ENCODE results near the gene ZCCHC8.

ZCCHC8 gene

DNA sequence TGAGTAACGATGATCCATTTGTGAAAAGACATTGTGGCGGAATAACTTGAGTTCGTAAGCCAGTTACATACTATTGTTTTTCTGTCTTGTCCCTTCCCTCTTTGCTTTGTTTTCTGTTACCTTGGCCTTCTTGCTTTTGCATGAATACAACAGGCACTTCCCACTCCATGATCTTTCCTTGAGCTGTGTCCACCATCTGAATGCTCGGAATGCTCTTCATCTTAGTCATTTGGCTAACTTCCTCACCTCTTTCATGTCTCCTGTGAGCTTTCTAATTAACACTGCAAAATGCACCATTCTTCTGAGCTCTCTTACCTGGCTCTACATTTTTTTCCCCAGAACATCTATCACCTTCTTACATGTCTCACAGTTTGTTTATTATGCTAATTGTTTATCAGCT lies 36.3 kb upstream of the ZCCHC8 start:
- no peak for DNase-seq (ENCODE audit: low read depth)
- TF ChIP-seq POLR2A (IDR thresholded peaks at IDR 0.05; ENCODE audit: extremely low read depth, insufficient read length) (no peak), MYC (IDR thresholded peaks at IDR 0.05; ENCODE audit: low read depth, low read length) (no peak)
- TF ChIP-seq, protein P1, sequence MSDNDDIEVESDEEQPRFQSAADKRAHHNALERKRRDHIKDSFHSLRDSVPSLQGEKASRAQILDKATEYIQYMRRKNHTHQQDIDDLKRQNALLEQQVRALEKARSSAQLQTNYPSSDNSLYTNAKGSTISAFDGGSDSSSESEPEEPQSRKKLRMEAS (IDR thresholded peaks at IDR 0.05; ENCODE audit: low read depth, low read length): no peak
- TF ChIP-seq, protein P2, sequence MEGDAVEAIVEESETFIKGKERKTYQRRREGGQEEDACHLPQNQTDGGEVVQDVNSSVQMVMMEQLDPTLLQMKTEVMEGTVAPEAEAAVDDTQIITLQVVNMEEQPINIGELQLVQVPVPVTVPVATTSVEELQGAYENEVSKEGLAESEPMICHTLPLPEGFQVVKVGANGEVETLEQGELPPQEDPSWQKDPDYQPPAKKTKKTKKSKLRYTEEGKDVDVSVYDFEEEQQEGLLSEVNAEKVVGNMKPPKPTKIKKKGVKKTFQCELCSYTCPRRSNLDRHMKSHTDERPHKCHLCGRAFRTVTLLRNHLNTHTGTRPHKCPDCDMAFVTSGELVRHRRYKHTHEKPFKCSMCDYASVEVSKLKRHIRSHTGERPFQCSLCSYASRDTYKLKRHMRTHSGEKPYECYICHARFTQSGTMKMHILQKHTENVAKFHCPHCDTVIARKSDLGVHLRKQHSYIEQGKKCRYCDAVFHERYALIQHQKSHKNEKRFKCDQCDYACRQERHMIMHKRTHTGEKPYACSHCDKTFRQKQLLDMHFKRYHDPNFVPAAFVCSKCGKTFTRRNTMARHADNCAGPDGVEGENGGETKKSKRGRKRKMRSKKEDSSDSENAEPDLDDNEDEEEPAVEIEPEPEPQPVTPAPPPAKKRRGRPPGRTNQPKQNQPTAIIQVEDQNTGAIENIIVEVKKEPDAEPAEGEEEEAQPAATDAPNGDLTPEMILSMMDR (IDR thresholded peaks at IDR 0.05; ENCODE audit: low read depth, low read length): no peak
- H3K4me3 ChIP-seq (ENCODE audit: low read depth, low read length): no peak overlapping the region

DNA sequence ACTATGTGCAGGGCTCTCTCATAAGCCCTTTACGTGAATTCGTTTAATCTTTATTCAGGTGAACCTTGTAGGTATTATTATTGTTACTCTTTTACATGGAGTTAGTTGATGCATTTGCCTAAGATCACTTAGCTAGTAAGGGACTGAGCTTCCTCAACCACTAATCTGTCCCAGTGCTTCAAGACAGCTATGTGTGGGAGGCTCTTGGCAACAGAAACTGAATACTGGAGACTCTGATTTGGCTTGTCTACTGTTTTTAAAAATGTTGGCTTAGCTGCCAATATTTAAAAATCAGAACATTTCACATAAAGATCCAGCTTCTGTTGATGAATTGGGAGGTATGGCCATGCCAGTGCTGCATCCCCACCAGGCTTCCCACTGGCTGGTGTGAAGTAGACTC lies 33.1 kb upstream of the ZCCHC8 start:
- no peak for DNase-seq (ENCODE audit: low read depth)
- TF ChIP-seq MYC (IDR thresholded peaks at IDR 0.05; ENCODE audit: low read depth, low read length) (no peak), POLR2A (IDR thresholded peaks at IDR 0.05; ENCODE audit: extremely low read depth, insufficient read length) (no peak)
- TF ChIP-seq, protein P1 (IDR thresholded peaks at IDR 0.05; ENCODE audit: low read depth, low read length): no peak
- TF ChIP-seq, protein P2 (IDR thresholded peaks at IDR 0.05; ENCODE audit: low read depth, low read length): no peak
- H3K4me3 ChIP-seq (ENCODE audit: low read depth, low read length): no peak overlapping the region

DNA sequence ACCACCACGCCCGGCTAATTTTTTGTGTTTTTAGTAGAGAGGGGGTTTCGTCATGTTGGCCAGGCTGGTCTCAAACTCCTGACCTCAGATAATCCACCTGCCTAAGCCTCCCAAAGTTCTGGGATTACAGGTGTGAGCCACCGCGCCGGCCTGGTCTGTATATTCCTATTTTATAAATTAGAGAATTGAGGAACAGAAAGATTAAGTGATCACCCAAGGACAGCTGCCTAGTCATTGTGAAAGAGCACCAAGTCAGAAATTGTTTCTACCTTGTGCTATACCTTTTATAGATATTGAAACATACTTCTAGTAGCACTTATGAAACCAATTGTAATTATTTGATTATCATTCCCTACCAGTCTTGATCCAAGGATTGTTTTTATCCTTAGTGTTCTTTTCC lies 28.3 kb upstream of the ZCCHC8 start:
- TF ChIP-seq POLR2A (IDR thresholded peaks at IDR 0.05; ENCODE audit: extremely low read depth, insufficient read length) (no peak), MYC (IDR thresholded peaks at IDR 0.05; ENCODE audit: low read depth, low read length) (no peak)
- TF ChIP-seq, protein P2 (IDR thresholded peaks at IDR 0.05; ENCODE audit: low read depth, low read length): no peak
- TF ChIP-seq, protein P1 (IDR thresholded peaks at IDR 0.05; ENCODE audit: low read depth, low read length): no peak
- no peak for DNase-seq (ENCODE audit: low read depth)
- no peak overlapping the region for H3K4me3 ChIP-seq (ENCODE audit: low read depth, low read length)

DNA sequence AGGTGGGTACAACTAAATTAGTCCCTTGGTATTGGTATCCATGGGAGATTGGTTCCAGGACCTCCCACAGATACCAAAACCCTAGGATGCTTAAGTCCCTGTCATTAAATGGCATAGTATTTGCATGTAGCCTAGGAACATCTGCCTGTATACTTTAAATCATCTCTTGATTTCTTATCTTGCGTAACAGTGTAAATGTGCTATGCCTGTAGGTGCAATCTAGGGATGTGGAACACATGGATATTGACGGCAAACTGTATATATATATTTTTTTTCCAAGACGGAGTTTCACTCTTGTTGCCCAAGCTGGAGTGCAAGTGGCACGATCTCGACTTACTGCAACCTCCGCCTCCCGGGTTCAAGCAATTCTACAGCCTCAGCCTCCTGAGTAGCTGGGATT lies 27.9 kb upstream of the ZCCHC8 start:
- no peak for DNase-seq (ENCODE audit: low read depth)
- TF ChIP-seq POLR2A (IDR thresholded peaks at IDR 0.05; ENCODE audit: extremely low read depth, insufficient read length): no peak

DNA sequence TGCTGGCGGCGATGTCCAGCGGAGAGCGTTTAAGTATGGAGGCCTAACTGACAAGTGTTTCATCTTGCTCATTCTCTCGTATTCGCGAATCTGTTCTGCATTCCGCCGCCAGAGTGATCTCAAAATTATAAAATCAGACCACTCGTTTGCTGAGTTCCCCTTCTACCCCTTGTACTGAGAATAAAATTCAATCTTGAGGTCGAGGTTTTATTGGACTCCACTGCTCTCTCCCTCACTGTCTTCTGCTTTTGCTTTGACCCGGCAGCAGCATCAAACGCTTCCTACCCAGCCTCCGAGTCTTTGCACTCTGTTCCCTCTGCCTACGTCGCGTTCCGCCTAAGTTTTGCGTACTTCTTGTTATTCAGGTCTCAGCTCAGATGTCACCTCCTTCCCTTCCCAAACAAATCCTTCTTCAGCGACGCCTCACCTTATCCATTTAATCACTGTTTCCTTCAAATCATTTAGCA lies 26.8 kb upstream of the ZCCHC8 start:
- H3K4me3 ChIP-seq (ENCODE audit: low read depth, low read length): peak overlapping the region; percentile 87
- DNase-seq (ENCODE audit: low read depth): peak; percentile 86
- TF ChIP-seq, protein P2 (IDR thresholded peaks at IDR 0.05; ENCODE audit: low read depth, low read length): no peak
- TF ChIP-seq MYC (IDR thresholded peaks at IDR 0.05; ENCODE audit: low read depth, low read length) (no peak), POLR2A (IDR thresholded peaks at IDR 0.05; ENCODE audit: extremely low read depth, insufficient read length) (no peak)
- TF ChIP-seq, protein P1 (IDR thresholded peaks at IDR 0.05; ENCODE audit: low read depth, low read length): no peak

More for the DNA sequence above, 27.9 kb upstream of the ZCCHC8 start:
- peak overlapping the region; percentile 87 for H3K4me3 ChIP-seq (ENCODE audit: low read depth, low read length)

DNA sequence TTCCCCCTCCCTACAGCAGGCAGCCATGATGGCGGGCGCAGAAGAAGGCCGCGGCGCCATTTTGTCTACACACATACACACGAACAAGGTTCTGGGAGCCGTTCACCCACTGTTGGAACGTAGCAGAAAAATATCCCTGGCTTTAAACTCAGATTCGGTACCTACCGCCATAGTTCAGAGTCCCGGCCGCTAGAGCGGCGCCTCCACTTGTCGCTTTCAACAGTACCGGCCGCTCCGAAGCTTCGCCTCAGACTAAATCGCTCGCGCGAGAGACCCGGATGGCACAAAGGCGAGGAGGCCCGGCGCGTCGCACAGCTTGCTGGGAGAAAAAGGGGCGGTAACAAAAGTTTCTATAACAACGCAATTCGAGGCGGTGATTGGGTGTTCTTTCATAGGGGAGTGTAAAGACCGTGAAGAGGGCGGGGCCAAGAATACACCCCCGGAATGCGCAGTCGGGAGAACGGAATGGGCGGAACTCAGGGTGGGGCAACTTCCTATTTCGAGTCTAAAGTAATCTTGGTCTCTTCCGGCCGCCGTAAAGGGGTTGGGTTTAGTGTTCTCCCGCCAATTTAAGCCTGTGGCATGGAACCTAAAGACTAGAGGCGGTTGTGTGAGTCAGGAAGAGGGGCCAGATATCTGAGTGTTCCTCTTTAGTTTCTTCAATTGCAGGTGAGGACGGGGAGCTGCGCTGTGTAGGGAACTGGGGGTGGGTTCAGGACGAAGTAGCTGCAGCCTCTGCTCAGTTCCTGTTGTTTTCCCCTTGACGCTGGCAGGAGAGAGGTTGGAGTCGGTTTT lies 26.1 kb upstream of the ZCCHC8 start, which contains the start of the genes KNTC1 and RSRC2:
TSS of gene KNTC1 (plus strand) at position 567 of the 795 bp plus-strand sequence. CDS start 2,815 bp downstream, outside the sequence.
TSS of gene RSRC2 (minus strand) at position 254 of the 795 bp plus-strand sequence. CDS start at position 171, 83 bp downstream.
- DNase-seq (ENCODE audit: low read depth): peak; percentile 100
- peak within 1 kb of the TSS; percentile 87 for H3K4me3 ChIP-seq (ENCODE audit: low read depth, low read length)
- TF ChIP-seq, protein P2 (IDR thresholded peaks at IDR 0.05; ENCODE audit: low read depth, low read length): no peak
- TF ChIP-seq MYC (IDR thresholded peaks at IDR 0.05; ENCODE audit: low read depth, low read length) (peak; percentile 75), POLR2A (IDR thresholded peaks at IDR 0.05; ENCODE audit: extremely low read depth, insufficient read length) (peak; percentile 99)
- TF ChIP-seq, protein P1 (IDR thresholded peaks at IDR 0.05; ENCODE audit: low read depth, low read length): peak; percentile 60

Measured in NB4 (cell line).